Erythroblast (primary cell): ENCODE results near the gene NGRN.

Source experiments
- GATA1 ChIP-seq: IDR thresholded peaks from 2 replicates; pipeline ENCODE4 v1.6.1; 2011; ENCODE audit warnings: low read depth, mild to moderate bottlenecking, control low read depth, low read length, moderate library complexity
- POLR2A ChIP-seq: IDR thresholded peaks from 2 replicates; pipeline ENCODE4 v1.6.1; 2011; ENCODE audit warnings: mild to moderate bottlenecking, low read length

DNA sequence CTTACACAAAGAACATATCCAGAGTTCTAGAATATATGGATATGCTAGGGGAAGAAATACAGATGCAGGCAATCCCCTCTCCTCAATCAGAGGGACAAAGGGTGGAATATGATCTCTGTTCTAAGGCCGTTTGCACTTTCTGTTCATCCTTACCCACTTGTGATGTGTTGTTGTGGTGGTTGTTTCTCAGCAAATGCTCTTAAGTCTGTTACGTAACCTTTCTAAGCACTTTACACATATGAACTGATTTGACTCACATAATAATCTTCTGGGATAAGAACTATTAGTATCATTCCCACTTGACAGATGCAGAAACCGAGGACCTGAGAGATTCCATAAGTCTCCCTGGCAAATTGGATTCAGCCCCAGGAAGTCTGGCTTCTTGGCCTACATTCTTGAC lies 40.5 kb downstream of the NGRN start:
- TF ChIP-seq POLR2A = no peak
- no peak for TF ChIP-seq GATA1
